ENCODE measurements around the gene VPS18.

Gene VPS18

GRCh38 chr15:40914486-40914885 is 20.2 kb downstream of the VPS18 start:
- Mint-ChIP-seq H3K4me1 (peaks cover 0 to 3% of the 10 kb centered on the region in 2 donors), H3K36me3 (no peaks in the 10 kb centered on the region), H3K27ac (no peak overlapping the region), H3K27me3 (no peaks in the 10 kb centered on the region), H3K4me3 (no peak overlapping the region), H3K9me3 (no peaks in the 10 kb centered on the region)
- DNase-seq = no peak
- ATAC-seq (replicated peaks) = no peak

DNA sequence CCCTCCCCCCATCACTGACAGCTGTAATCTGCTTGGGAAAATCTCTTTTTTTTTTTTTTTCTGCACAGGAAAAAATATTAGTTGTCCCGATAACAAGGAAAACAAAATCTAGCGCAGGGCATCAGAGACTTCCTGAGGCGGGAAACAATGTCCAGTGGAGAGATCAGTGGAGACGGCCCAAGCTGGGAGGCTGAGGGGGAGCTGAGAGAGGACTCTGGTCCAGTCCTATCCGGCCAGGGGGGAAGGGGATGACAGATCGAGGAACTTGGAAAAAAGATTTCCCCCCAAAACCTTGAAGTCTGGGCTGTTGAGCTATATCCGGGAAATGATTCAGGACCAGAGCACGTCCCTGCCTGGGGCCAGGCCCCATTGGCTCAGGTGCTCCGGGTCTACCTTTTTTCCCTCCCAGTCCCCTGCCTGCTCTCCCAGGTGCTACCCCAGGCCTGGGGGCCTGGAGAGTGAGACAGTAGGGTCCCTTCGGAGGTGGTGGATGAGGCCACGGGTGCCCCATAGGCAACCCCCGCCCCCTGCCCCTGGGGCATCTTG is 20.9 kb downstream of the VPS18 start:
- H3K4me1 Mint-ChIP-seq = no peaks in the 10 kb centered on the region
- no peak overlapping the region for H3K27ac Mint-ChIP-seq
- DNase-seq = no peak
- H3K27me3 Mint-ChIP-seq = no peaks in the 10 kb centered on the region
- ATAC-seq (replicated peaks) = no peak
- H3K36me3 Mint-ChIP-seq = no peaks in the 10 kb centered on the region
- H3K9me3 Mint-ChIP-seq = no peaks in the 10 kb centered on the region
- H3K4me3 Mint-ChIP-seq = no peak overlapping the region

GRCh38 chr15:40915679-40916078 is 21.4 kb downstream of the VPS18 start:
- no peaks in the 10 kb centered on the region for H3K4me1 Mint-ChIP-seq
- H3K4me3 Mint-ChIP-seq = no peak overlapping the region
- H3K9me3 Mint-ChIP-seq = no peaks in the 10 kb centered on the region
- no peak overlapping the region for H3K27ac Mint-ChIP-seq
- H3K27me3 Mint-ChIP-seq = no peaks in the 10 kb centered on the region
- ATAC-seq (replicated peaks) (no peak), DNase-seq (no peak)
- H3K36me3 Mint-ChIP-seq = no peaks in the 10 kb centered on the region

- no peaks in the 10 kb centered on the region for H3K36me3 Mint-ChIP-seq
- H3K4me1 Mint-ChIP-seq = no peaks in the 10 kb centered on the region
- no peak overlapping the region for H3K27ac Mint-ChIP-seq
- no peak overlapping the region for H3K4me3 Mint-ChIP-seq
- H3K9me3 Mint-ChIP-seq = no peaks in the 10 kb centered on the region
- peaks cover 0 to 1% of the 10 kb centered on the region in 2 donors for H3K27me3 Mint-ChIP-seq
- ATAC-seq (replicated peaks) (no peak), DNase-seq (no peak)
Measured at GRCh38 chr15:40917585-40917984, 23.3 kb downstream of the VPS18 start.

DNA sequence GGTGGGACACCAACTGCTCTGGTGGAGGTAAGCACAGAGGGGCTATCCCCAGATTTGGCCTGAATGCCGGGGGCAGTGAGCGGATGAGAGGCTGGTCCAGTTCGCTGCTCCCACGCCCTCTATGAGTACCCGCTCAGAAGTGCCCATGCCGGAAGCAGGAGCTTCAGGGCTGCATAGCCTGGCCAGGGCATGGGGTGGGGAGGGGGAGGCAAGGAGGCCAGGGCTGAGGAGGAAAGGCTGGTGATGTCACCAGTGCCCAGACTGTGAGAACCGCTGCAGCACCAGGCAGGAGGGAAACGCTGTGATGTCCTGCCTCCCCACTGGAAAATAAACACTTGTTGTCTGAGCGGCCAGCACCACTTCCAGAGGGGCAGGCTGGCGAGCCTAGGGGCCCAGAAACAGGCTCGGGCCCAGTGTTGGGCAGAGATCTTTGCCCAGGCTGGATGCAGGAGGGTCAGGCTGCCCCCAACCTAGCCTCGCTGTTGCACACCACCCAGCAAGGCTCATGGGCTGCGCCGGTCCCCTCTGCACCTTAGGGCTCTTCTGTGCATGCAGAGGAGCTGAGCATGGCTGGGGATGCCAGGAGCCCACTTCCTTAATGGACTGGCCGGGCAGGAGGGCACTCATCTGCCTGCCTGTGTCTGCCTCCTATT is 24.0 kb downstream of the VPS18 start:
- Mint-ChIP-seq H3K4me1 (no peaks in the 10 kb centered on the region), H3K27ac (no peak overlapping the region), H3K36me3 (no peaks in the 10 kb centered on the region), H3K4me3 (no peak overlapping the region), H3K9me3 (no peaks in the 10 kb centered on the region), H3K27me3 (peaks cover 0 to 6% of the 10 kb centered on the region in 2 donors)
- DNase-seq = no peak
- ATAC-seq (replicated peaks) = no peak

DNA sequence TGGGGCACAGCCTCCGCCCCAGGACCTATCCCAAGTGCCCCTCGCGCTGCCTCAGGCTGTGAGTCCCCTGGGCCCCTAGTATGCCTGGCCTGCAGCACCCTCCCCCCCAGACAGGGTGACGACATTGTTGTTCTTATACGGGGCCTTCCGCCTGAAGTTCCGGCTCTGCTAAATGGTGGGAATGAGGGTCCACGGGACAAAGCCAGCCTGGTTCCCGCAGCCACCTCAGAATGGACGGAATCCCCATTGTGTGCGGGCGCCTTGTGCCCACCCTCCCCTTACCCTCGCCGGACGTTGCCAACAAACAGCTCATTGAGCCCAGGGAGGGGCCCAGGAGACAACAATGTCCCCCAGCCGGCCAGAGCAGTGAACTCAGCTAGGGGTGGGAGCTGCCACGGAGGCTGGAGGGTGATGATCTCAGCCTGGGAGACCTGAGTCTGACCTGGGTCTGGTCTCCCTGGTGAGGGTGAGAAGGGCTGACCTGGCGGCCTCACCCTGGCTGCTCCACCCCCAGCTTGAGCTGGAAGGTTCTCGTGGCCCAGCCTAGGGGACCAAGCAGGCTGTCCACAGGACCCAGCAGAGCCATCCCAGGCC is 24.6 kb downstream of the VPS18 start:
- no peak for ATAC-seq (replicated peaks)
- no peak for DNase-seq
- Mint-ChIP-seq H3K4me1 (no peaks in the 10 kb centered on the region), H3K27me3 (peaks cover 0 to 6% of the 10 kb centered on the region in 2 donors), H3K36me3 (no peaks in the 10 kb centered on the region), H3K4me3 (no peak overlapping the region), H3K9me3 (no peaks in the 10 kb centered on the region), H3K27ac (no peak overlapping the region)

DNA sequence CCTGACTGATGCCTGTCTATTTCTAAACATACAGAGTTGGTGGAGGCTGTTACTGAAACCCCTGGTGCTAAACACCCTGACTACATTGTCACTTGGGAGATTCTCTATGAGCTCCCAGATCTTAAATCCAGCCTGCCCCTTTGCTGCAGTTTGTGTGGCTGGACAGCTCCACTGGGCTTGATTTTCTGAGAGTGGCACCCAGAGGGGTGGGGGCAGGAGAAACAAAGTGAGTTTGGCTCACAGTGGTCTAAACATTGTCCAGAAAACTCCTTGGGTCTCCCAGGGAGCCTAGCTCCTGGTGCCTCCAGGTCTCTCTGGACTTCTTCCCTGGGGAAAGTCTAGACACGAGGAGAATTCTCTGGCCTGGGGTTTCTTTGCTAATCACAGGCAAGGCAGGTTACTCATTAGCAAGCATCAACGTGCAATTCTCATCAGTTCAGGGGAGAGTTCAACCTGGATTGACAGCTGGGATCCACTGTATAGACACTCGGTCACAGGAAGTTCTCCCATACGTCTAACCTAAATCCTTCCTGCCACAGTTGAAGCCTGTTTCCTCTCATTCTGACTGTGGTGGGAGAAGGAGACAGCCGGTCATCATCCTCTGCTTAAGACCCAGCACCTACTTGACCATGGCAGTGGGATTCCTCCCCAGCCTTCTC is 27.8 kb downstream of the VPS18 start:
- no peak overlapping the region for H3K27ac Mint-ChIP-seq
- H3K27me3 Mint-ChIP-seq = peaks cover 27 to 32% of the 10 kb centered on the region in 2 donors
- H3K4me3 Mint-ChIP-seq = no peak overlapping the region
- no peaks in the 10 kb centered on the region for H3K36me3 Mint-ChIP-seq
- peaks cover 13 to 21% of the 10 kb centered on the region in 2 donors for H3K4me1 Mint-ChIP-seq
- ATAC-seq (replicated peaks) = no peak
- no peak for DNase-seq
- H3K9me3 Mint-ChIP-seq = no peaks in the 10 kb centered on the region

DNA sequence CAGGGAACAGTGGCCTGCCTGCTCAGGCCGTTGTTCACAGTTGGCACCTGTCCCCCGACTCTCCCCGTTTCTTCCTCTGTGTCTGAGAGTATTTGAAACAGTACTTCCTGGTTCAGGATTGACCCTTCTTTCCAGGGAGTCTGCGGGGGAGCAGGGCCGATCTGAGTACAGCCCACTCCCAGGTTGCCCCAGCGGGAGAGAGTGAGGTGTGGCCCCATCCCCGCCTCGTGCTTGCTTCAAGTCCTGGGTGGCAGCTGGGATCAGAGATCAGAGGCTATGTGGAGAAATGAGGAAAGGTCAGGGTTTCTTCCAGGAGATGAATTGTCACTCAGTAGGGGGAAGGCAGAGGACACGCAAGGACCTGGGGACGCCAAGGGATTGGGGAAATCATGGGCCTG is 28.4 kb downstream of the VPS18 start:
- peak overlapping the region; percentile 37 for H3K27ac Mint-ChIP-seq
- DNase-seq (no peak), ATAC-seq (replicated peaks) (no peak)
- peaks cover 15 to 26% of the 10 kb centered on the region in 2 donors for H3K4me1 Mint-ChIP-seq
- no peaks in the 10 kb centered on the region for H3K36me3 Mint-ChIP-seq
- no peaks in the 10 kb centered on the region for H3K9me3 Mint-ChIP-seq
- H3K27me3 Mint-ChIP-seq = peaks cover 32 to 36% of the 10 kb centered on the region in 2 donors
- H3K4me3 Mint-ChIP-seq = no peak overlapping the region

DNA sequence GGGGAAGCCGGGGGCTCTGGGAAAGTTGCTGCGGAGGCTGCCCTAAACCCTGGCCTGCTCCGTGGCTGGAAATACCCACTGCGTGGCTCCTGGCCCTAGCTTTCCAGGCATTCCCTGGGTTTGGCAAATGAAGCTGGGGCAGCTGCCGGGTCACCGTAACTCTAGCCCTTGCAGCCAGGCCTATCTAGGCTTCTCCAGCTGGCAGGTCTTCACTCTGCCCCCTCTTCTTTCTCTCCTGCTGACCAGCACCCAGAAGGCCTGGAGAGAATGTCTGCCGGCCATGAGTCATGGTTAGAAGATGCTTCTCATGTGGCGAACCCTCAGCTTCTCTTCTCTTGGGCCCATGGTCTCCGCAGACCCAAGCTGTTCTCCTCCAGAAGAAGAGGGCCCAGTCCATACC is 29.3 kb downstream of the VPS18 start:
- Mint-ChIP-seq H3K4me3 (no peak overlapping the region), H3K27ac (no peak overlapping the region), H3K36me3 (no peaks in the 10 kb centered on the region), H3K4me1 (peaks cover 16 to 36% of the 10 kb centered on the region in 2 donors), H3K9me3 (no peaks in the 10 kb centered on the region), H3K27me3 (peaks cover 37 to 41% of the 10 kb centered on the region in 2 donors)
- DNase-seq = no peak
- no peak for ATAC-seq (replicated peaks)

- H3K9me3 Mint-ChIP-seq = no peaks in the 10 kb centered on the region
- H3K4me3 Mint-ChIP-seq = no peak overlapping the region
- H3K36me3 Mint-ChIP-seq = no peaks in the 10 kb centered on the region
- H3K27me3 Mint-ChIP-seq = peaks cover 55 to 61% of the 10 kb centered on the region in 2 donors
- H3K27ac Mint-ChIP-seq = no peak overlapping the region
- DNase-seq (no peak), ATAC-seq (replicated peaks) (no peak)
- H3K4me1 Mint-ChIP-seq = peaks cover 29 to 55% of the 10 kb centered on the region in 2 donors
Measured at GRCh38 chr15:40925495-40925862, 31.2 kb downstream of the VPS18 start.

GRCh38 chr15:40925863-40926658 is 31.8 kb downstream of the VPS18 start:
- no peaks in the 10 kb centered on the region for H3K36me3 Mint-ChIP-seq
- peaks cover 61 to 66% of the 10 kb centered on the region in 2 donors for H3K27me3 Mint-ChIP-seq
- no peak overlapping the region for H3K27ac Mint-ChIP-seq
- peak overlapping the region; percentile 63 to 72 for H3K4me3 Mint-ChIP-seq
- DNase-seq = no peak
- peak in 1 of 2 donors; percentile 22 for ATAC-seq (replicated peaks)
- H3K4me1 Mint-ChIP-seq = peaks cover 33 to 61% of the 10 kb centered on the region in 2 donors
- H3K9me3 Mint-ChIP-seq = no peaks in the 10 kb centered on the region

DNA sequence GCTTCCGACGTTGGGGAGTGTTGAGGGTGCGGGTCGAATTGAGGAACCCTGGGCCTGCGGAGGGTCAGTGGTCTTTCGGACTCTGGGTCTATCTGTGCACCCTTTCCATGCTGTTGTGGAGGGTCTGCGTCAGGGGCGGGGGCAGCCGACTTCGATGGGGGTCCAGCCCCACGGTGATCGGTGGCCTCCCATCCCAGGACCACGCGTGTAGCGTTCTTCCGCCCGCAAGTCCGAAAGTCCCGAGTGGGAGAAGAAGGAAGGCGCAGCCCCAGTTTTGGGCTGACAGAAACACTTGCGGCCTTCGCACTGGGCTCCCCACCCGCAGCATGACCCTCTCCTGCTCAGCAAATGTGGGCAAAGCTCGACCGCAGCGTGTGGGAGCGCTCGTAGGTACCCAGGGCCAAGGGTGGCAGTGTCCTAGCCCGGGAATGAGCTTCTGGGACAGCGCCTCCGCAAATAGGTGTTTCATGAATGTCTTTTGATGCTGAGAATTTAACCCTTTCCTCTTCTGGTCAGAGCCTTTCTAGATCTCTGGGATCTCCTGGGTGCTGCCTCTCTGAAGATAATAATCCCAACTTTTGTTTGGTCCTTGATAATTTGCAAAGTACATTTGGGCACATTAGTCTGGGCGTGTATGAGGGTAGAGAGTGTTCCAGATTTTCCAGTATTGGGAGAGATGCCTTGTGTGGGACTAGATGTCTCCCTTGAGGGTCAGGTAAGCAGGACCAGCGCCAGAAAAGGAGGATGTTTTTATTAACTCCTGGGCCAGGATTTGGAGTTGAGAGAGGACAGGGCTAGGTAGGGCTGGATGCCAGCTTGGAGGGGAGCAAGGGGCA is 32.6 kb downstream of the VPS18 start:
- no peak overlapping the region for H3K27ac Mint-ChIP-seq

GRCh38 chr15:40927495-40927872 is 33.2 kb downstream of the VPS18 start:
- H3K27ac Mint-ChIP-seq = no peak overlapping the region
- peak overlapping the region; percentile 78 to 83 for H3K4me3 Mint-ChIP-seq
- H3K27me3 Mint-ChIP-seq = peaks cover 75 to 81% of the 10 kb centered on the region in 2 donors
- no peaks in the 10 kb centered on the region for H3K36me3 Mint-ChIP-seq
- peaks cover 38 to 72% of the 10 kb centered on the region in 2 donors for H3K4me1 Mint-ChIP-seq
- no peaks in the 10 kb centered on the region for H3K9me3 Mint-ChIP-seq
- DNase-seq (no peak), ATAC-seq (replicated peaks) (no peak)

More for the DNA sequence above, 32.6 kb downstream of the VPS18 start:
- no peaks in the 10 kb centered on the region for H3K36me3 Mint-ChIP-seq
- no peaks in the 10 kb centered on the region for H3K9me3 Mint-ChIP-seq
- peaks cover 69 to 75% of the 10 kb centered on the region in 2 donors for H3K27me3 Mint-ChIP-seq
- H3K4me3 Mint-ChIP-seq = peak overlapping the region; percentile 71 to 78
- DNase-seq (no peak), ATAC-seq (replicated peaks) (no peak)
- peaks cover 36 to 66% of the 10 kb centered on the region in 2 donors for H3K4me1 Mint-ChIP-seq

Data from stimulated activated naive B cell treated with anti-CD40 and anti-IgM and Interleukin-4, amounts not matched to agents 10 μg/mL and 1 μg/mL and 100 μg/mL, for 72 hours (primary cell).